ENCODE measurements around the gene EIF4E3. TPM values are rescaled to one million over a fixed set of nuclear protein-coding genes. Genes with fewer than 3 reads are reported as not detected.

Gene EIF4E3
- polyA plus RNA-seq, 1 donor (not counting 4 experiments of a cell fraction or from before 2014, with no cell fraction given): 2.2 TPM

GRCh38 chr3:71723452-71724170 is 1.6 kb downstream of the EIF4E3 start:
- Histone ChIP-seq H3K36me3 (ENCODE audit: control insufficient read depth in 2 of 2, extremely low read depth in 1 of 2, insufficient read depth in 2 of 2, low read length in 2 of 2) (no peaks in the 10 kb centered on the region), H3K9ac (ENCODE audit: control insufficient read depth, extremely low read depth, insufficient read depth, low read length) (no peak overlapping the region), H2AFZ (ENCODE audit: control insufficient read depth, low read length) (no peak overlapping the region), H3K4me1 (ENCODE audit: control insufficient read depth, extremely low read depth, insufficient read depth, low read length) (peaks cover 13% of the 10 kb centered on the region), H3K4me3 (ENCODE audit: control insufficient read depth in 2 of 3, extremely low read depth in 1 of 3, insufficient read depth in 2 of 3, low read depth in 1 of 3, low read length in 3 of 3) (peak overlapping the region in 1 of 3 experiments; percentile 77), H3K9me3 (ENCODE audit: control insufficient read depth, low read depth, low read length) (no peaks in the 10 kb centered on the region), H3K9me1 (ENCODE audit: control insufficient read depth, extremely low read depth, insufficient read depth, low read length) (no peaks in the 10 kb centered on the region), H3K79me2 (ENCODE audit: control insufficient read depth, insufficient read depth, low read length) (no peaks in the 10 kb centered on the region), H4K20me1 (ENCODE audit: control insufficient read depth, extremely low read depth, insufficient read depth, low read length) (no peaks in the 10 kb centered on the region), H3K27me3 (ENCODE audit: control insufficient read depth, extremely low read depth, insufficient read depth, low read length) (peaks cover 13% of the 10 kb centered on the region), H3K4me2 (ENCODE audit: control insufficient read depth, extremely low read depth, insufficient read depth, low read depth, low read length) (peak overlapping the region; percentile 95), H3K27ac (ENCODE audit: control insufficient read depth, insufficient read depth, low read length) (no peak overlapping the region)
- dilution Hi-C loops (cut with MboI; ENCODE audit: extremely low pct_ligation_motif_present, low sequenced_read_pairs): no loop called here
- TF ChIP-seq EZH2 (IDR thresholded peaks at IDR 0.05; ENCODE audit: low read length) (no peak), CTCF (optimal IDR thresholded peaks at IDR 0.05 in 1 of 3, IDR thresholded peaks at IDR 0.05 in 1 of 3, conservative IDR thresholded peaks at IDR 0.05 in 1 of 3; ENCODE audit: extremely low read depth in 1 of 3, insufficient read depth in 2 of 3, low read length in 3 of 3) (no peak)
- FAIRE-seq (no peak), DNase-seq (ENCODE audit: low read depth, low spot score) (no peak)

- H3K9me3 ChIP-seq (ENCODE audit: control insufficient read depth, low read depth, low read length): no peaks in the 10 kb centered on the region
- no peaks in the 10 kb centered on the region for H3K36me3 ChIP-seq (ENCODE audit: control insufficient read depth in 2 of 2, extremely low read depth in 1 of 2, insufficient read depth in 2 of 2, low read length in 2 of 2)
- no peak overlapping the region for H3K4me3 ChIP-seq (ENCODE audit: control insufficient read depth in 2 of 3, extremely low read depth in 1 of 3, insufficient read depth in 2 of 3, low read depth in 1 of 3, low read length in 3 of 3)
- no peaks in the 10 kb centered on the region for H3K79me2 ChIP-seq (ENCODE audit: control insufficient read depth, insufficient read depth, low read length)
- H4K20me1 ChIP-seq (ENCODE audit: control insufficient read depth, extremely low read depth, insufficient read depth, low read length): no peaks in the 10 kb centered on the region
- DNase-seq (ENCODE audit: low read depth, low spot score): no peak
- peaks cover 13% of the 10 kb centered on the region for H3K27me3 ChIP-seq (ENCODE audit: control insufficient read depth, extremely low read depth, insufficient read depth, low read length)
- no peak overlapping the region for H3K9ac ChIP-seq (ENCODE audit: control insufficient read depth, extremely low read depth, insufficient read depth, low read length)
- H3K27ac ChIP-seq (ENCODE audit: control insufficient read depth, insufficient read depth, low read length): no peak overlapping the region
- H3K9me1 ChIP-seq (ENCODE audit: control insufficient read depth, extremely low read depth, insufficient read depth, low read length): no peaks in the 10 kb centered on the region
- no peak overlapping the region for H3K4me2 ChIP-seq (ENCODE audit: control insufficient read depth, extremely low read depth, insufficient read depth, low read depth, low read length)
- FAIRE-seq: no peak
- dilution Hi-C loops (cut with MboI; ENCODE audit: extremely low pct_ligation_motif_present, low sequenced_read_pairs): no loop called here
- no peak overlapping the region for H2AFZ ChIP-seq (ENCODE audit: control insufficient read depth, low read length)
- TF ChIP-seq EZH2 (IDR thresholded peaks at IDR 0.05; ENCODE audit: low read length) (no peak), CTCF (optimal IDR thresholded peaks at IDR 0.05 in 1 of 3, IDR thresholded peaks at IDR 0.05 in 1 of 3, conservative IDR thresholded peaks at IDR 0.05 in 1 of 3; ENCODE audit: extremely low read depth in 1 of 3, insufficient read depth in 2 of 3, low read length in 3 of 3) (no peak)
- H3K4me1 ChIP-seq (ENCODE audit: control insufficient read depth, extremely low read depth, insufficient read depth, low read length): peaks cover 13% of the 10 kb centered on the region
Observed at GRCh38 chr3:71722693-71723092, 2.5 kb downstream of the EIF4E3 start.
